Occipital lobe (tissue), 2 donors: ENCODE data around the gene DUS1L. TPM values are rescaled to one million over a fixed set of nuclear protein-coding genes. Genes with fewer than 3 reads are reported as not detected.

ENCODE experiments used
- DNase-seq: peaks from one replicate; lab custom pipeline; 2025; lab: John Stamatoyannopoulos, UW
- total RNA-seq: library from RNA; depleted of rRNA; stranded (reverse); fragments of >200 nt; gene quantifications from one replicate; pipeline ENCODE4 v1.2.3, GENCODE V29; 2014

The DUS1L gene
- total RNA-seq, result 21.4 TPM

- DNase-seq, result peak; percentile 30
Measured at GRCh38 chr17:82065638-82066303, at the start of gene DUS1L. Gene DUS1L, minus strand, starts transcription at chr17:82065804. Its CDS starts 745 bp downstream, at chr17:82065059.

DNA sequence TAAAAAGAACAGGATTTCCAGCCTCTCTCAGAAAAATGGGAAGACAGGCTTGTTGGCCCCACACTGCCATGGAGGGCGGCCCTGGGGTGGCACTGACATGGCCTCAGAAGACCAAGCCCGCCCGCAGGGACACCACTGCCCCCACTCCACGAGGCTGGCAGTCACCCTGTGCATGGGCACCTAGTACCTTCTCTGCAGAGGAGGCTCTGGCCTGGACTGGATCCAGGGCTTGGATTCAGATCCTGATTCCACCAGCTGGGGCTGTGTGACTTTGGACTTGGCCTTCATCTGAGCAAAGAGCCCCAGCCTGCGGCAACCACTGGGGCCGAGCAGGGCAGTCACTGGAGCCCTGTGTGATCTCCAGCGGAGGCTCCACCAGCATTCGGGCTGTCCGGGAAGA is 49.3 kb upstream of the DUS1L start:
- no peak for DNase-seq

GRCh38 chr17:82114447-82114846 is 48.8 kb upstream of the DUS1L start:
- no peak for DNase-seq

DNA sequence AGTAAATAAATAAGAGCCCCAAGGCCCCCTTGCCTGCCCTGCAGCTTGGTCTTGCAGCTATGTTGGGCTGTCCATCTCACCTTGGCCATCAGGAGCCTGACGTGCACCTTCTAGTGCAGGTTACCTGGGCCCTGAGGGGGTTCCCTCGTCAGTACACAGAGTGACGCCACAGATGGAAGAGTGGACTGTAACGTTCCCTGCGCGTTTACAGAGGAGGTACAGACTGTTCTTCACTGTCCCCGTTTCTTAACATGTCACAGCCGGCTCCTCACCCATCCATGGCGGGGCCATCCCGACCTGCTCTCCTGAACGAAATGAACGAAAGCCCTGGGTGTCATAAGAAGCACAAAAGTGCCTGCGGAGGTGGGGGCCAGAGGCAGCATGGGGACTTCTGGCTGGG is 48.3 kb upstream of the DUS1L start:
- no peak for DNase-seq

DNA sequence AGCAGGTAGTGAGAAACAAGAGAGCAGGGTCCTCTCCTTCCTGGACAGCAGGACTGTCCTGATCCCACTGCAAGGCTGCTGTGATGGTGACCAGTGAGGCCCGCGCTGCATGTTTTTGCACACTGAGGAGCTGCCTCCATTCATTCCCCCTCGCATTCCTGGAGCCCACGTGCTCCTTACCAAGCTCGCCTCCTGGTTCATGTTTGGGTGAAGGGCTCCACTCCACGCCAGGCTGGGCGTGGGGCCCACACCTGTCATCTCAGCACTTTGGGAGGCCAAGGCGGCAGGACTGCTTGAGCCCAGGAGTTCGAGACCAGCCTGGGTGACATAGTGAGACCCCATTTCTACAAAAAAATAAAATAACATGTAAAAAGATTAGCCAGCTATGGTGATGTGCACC is 47.8 kb upstream of the DUS1L start:
- DNase-seq, result no peak

DNA sequence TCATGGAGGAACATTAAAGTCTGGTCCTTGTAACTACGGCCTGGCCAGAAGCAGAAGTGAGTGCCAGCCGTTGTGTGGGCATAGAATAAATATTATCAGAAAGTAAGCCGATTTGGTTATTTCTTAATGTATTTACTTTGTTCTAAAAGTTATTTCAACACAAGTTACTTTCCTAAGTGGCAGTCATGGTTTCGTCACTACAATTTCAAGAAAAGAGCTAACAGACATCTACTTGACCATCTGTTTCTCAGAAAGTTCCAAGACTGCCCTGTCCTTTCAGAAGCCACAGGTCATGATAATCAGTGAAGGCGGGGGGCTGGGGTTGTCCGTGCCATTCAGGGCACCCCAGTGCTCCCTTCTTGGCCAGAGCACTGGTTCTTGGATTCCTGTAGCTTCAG is 47.3 kb upstream of the DUS1L start:
- DNase-seq, result no peak

- no peak for DNase-seq
Measured at GRCh38 chr17:82112181-82112913, 46.7 kb upstream of the DUS1L start.

DNA sequence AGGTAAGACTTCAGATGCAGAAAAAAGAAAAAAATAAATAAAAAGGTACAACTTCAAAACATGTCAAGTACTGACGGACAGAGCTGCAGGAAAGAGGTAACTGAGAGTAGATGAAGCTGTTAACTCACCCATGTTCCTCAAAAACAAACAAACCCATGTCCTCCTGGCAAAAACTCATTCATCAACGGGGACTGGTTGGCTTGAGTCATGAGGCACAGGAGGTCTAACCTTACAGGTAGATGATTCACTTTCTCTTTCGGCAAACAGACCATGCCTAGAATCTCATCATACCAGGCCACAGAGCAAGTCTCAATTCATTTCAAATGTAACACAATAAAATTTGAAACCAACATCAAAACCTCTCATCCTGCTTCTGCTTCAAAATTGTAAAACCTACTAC is 44.7 kb upstream of the DUS1L start:
- DNase-seq, result no peak

DNA sequence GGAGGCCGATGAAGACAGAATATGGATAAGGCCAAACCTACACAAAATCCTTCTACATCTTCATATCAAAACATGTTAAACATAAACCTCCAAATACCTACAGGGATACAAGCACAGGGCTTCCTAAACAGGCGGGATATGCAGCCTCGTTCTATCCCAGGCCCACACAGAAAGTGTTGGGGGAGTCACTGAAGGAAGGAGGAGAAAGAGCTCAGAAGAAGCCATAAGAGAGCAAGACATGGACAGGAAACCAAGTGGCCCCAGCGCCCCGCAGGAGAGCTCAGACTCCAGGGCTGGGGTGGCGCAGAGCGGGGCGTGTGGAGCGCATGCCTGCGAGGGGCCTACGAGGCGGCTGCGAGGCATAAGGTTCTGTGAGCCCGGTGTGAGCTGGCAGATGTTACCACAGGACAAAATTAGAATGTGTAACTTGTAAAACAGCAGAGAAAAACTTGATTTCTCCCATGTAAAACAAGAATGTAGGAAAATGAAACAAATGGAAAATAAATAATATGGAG is 43.4 kb upstream of the DUS1L start:
- DNase-seq, result no peak

DNA sequence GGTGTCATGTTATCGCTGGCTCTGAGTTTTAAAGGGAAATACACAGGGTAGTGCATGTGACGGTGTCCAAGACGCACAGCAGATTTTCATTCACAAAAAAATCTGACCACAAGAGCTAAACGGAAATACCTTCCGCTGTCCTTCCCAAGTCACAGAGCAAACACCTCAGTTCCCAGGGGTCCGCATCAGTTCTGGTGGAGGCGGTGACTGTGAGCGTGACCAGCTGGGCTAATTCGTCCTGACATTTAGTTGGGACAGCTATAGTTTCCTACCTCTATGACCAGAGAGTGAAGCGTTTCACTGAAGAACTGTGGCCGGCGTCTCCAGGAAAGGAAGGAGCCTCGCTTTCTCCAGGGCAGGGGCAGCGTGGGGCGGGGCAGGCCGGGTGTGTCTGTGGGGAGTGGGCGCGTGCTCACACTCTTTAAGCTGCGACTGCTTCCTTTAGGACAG is 42.9 kb upstream of the DUS1L start:
- no peak for DNase-seq

GRCh38 chr17:82108038-82108437 is 42.4 kb upstream of the DUS1L start:
- DNase-seq, result no peak

- no peak for DNase-seq
Measured at GRCh38 chr17:82107341-82107860, 41.8 kb upstream of the DUS1L start.

DNA sequence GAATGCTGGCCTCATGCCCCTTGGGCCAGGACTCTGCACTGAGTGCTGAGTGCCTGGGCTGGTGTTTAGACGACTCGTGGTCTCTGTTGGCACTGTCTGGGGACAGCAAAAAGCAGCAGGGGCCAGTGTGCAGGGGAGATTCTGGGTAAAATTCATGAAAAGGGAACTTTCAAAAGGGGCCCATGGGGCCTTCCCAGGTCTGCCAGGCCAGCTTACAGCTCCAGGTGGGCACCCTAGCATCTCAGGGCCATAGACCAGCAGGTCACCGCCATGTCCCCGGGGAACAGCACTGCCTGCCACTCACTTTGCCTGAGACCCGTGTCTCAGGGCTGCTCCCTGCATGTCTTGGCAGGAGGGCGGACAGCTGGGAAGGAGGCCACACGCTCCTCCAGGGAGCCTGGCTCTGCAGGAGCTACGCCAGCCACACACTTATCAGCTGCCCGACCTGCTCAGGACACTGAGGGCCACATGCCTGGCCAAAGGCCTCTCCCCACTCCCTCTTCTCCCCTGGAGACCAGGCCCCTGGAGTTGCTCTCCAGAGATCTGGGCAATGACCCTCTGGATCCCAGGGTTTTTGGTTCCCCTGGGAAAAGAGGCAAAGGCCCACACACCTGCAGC is 41.2 kb upstream of the DUS1L start:
- DNase-seq, result no peak

DNA sequence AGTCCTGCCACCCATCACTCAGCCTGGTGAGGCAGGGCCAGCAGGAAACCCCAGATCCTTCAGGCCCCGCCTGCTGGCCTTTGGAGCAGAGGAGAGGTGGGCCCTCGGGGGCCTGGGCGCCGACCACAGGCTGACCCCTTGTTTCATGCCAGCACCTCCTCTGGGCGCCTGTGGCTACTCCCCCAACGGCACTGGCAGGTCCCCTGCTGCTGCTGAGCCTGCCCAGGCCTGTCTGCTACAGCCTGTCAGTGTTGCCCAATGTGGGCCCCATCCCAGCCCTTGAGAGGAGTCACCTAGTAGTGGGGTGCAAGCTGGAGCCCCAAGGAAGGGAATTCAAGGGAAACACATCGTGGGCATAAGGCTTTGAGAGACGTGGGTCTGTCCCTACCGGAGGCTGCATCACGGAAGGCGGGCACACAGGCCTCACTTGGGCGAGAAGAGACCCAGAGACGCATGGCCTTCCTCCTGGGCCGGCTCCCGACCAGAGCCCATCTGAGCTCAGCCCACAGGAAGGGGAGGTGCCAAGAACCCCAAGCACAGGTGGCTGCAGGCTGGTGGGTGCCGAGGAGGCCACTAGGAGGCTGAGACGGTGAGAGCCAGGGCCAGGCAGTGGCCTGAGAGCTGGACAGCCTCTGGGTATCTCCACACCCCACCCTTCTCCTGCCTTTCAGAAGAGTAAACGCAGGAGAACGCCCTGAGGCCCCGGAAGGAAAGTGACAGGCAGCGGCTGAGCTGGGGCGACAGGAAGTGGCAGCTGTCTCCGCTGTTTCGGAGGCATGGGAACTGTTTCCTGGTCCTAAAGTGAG is 40.5 kb upstream of the DUS1L start:
- no peak for DNase-seq

DNA sequence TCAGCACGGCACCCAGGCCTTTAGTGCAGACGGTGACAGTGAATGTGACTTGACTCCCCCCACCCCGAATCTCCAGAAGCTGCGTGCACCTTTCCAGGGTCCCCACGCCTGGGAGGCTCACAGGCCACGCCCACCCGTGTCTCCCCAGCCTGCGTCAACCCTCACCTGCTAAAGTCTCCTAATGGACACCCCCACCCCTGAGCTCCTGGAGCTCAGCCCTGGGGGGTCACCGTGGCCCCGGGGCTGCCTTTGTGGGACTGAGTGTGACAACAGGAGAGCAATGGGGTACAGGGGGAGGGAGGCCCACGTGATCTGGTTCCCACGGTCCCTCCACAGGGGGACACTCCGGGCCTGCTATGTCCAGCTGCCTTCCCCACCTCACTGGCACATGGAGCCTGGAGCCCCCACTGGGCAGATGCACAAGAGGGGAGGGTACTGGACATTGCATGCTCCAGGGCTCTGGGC is 39.8 kb upstream of the DUS1L start:
- no peak for DNase-seq

- no peak for DNase-seq
Measured at GRCh38 chr17:82104797-82105416, 39.3 kb upstream of the DUS1L start.

GRCh38 chr17:82103553-82104451 is 38.2 kb upstream of the DUS1L start:
- DNase-seq, result no peak

- DNase-seq, result no peak
Measured at GRCh38 chr17:82101767-82102679, 36.4 kb upstream of the DUS1L start.

DNA sequence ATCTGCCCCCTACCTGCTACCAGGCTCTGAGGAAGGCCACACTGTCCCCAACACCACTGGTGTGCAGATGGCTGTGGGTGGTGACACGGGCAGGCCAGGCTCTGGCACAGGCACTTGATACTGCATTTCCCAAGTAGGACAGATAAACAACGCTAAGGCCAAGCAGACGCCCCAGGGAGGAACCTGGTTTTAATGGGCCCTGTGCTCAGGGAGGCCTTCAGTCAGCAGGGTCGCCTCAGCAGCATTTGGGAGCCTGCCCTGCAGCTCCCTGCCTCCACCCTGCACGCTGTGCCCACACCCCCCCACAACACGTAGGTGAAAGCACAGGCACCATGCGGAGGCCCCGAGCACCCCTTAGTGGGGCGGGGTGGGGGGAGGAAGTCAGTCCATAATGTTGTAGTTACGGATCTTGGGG is 35.7 kb upstream of the DUS1L start:
- no peak for DNase-seq
